HG02981 (cell line): ENCODE data around the gene RIPPLY3.

ENCODE experiments used
- ATAC-seq: cut with Tn5 transposase; IDR thresholded peaks from one replicate; pipeline ENCODE4 v1.9.1; 2021; ENCODE audit warnings: mild to moderate bottlenecking, moderate library complexity; ENCODE audit not compliant: unreplicated experiment

The RIPPLY3 gene, protein sequence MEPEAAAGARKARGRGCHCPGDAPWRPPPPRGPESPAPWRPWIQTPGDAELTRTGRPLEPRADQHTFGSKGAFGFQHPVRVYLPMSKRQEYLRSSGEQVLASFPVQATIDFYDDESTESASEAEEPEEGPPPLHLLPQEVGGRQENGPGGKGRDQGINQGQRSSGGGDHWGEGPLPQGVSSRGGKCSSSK

DNA sequence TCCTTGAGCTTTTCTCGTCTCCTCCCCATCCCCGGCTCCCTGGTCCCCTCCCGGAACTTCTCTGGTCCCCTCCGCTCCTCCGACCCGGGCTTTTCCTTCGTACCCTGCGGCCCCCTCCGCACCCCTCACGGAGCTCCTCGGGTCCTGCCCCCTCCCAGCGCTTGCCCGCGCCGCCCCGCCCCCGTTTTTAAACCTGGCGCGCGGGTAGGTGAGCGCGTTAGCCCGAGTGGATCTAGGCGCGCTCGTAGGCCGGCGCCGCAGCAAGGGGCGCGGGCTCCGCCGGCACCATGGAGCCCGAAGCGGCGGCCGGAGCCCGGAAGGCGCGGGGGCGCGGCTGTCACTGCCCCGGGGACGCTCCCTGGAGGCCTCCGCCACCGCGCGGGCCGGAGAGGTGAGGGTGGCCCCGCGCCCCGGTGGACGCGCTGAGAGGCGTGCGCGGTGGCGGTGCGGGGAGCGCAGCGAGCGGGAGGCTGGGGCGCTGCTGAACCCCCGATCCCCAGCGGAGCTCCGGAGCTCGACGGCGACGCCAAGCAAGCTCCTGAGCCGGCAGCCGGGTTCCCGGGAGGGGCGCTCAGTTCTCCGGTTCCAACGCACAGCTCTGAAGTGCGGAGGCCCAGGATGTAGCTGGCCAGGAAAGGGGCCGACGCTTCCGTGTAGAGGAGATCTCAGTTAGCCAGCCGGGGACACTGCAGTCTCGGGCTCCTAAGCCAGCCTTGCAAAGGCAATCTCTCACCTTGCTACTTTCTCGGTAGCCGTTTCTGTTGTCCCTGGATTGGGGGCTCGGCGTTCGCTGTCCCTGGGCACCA is at the start of gene RIPPLY3:
TSS of gene RIPPLY3 (plus strand) at position 217 of the 806 bp plus-strand sequence. CDS start at position 288, 71 bp downstream.
- no peak for ATAC-seq

DNA sequence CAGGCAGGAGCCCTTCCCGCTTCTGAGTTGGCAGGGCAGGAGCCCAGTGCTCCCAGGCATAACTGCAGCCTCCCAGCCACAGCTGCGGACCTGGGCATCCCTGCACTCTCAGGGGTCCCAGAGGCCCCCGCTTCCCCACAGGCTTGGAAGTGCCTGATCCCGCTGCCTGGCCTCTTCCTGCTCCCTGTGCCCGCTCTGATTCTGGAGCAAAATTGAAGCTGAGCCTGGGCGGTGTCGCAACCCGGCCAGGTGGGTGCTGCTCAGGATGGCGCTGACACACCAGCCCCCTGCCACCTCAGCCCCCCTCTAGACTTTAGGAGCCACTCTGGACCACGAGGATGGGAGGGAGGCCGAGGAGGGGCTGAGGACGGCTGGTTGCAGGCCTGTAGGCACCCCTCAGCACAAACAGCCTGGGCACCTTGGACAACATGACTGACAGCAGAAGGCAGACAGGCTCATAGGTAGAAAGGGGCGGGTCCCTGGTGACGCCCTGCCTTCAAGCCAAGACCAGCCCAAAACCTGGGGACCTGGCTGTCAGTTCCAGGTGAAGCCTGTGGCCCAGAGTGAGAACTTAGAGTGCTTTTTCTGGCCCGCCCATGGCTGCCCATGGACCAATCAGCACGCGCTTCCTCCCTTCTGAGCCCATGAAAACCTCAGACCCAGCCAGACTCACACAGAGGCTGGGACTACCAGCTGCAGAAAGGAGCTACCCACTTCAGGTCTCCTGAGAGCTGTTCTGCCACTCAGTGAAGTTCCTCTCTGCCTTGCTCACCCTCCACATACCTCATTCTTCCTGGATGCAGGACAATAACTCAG is 47.3 kb upstream of the RIPPLY3 start:
- no peak for ATAC-seq

DNA sequence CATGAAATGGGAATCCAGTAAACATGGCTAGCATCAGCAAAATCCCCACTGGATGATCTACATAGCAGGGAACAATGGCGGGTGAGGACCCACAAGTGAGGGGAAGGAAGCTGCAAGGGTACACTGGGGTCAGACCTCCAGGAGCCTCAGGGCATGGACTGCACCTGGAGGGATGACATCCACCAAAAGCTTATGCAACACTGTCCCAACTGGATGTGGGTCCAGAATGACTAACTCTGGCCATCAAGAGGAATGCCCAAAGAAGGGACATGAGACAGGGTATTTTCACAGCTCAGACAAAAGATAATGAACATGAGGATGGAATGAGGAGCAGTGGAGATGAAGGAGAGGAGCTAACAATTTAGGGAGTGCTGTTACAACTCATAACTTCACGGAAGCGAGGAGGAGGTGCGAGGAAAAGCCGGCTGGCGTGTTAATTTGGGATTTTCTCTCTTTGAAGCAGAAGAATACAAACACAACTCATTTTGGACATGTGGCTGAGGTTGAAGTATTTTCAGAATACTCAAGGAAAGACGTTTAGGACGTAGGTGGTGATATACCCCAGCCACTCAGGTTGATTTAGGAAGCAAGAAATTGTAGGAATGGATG is 45.7 kb upstream of the RIPPLY3 start:
- ATAC-seq = no peak

DNA sequence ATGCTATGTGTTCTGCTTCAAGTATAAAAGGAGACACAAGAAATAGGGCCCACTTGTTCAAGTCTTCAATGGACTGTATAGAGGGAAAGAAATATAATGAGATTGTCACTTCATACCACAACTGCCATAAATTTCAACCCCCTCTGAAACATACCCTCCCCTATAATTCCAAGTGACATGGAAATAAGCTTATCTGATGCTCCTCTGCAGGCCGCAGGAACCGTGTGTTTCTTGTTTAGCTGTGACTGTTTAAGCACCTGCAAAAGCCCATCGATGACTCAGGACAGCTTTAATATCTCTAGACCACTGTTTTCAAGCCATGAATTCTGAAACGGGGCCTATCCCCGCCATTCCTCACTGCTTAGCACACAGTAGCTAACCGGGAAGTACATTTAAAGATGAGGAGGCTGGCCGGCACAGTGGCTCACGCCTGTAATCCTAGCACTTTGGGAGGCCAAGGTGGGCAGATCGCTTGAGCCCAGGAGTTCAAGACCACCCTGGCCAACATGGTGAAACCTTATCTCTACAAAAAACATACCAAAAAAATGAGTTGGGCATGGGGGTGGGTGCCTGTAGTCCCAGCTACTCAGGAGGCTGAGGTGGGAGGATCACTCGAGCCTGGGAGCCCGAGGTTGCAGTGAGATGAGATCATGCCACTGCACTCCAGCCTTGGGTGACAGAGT is 44.3 kb upstream of the RIPPLY3 start:
- no peak for ATAC-seq

DNA sequence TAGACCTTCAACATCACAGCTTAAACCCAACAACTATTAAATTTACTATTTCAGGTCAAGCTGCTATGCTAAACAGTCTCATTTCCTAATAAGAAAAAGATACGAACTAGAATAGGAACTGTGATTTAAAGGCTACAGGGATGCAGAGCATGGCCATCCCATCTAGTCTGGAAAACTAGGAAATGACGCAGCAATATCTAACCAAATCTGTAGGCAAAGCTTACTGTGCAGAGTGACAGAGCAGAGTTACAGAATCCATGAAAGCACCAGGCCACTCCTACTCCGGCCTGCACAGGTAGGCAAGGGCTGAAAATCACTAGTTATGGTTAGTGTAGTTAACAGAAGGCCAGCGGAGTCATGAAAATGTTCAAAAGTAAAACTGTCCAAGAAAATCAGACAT is 42.1 kb upstream of the RIPPLY3 start:
- no peak for ATAC-seq

DNA sequence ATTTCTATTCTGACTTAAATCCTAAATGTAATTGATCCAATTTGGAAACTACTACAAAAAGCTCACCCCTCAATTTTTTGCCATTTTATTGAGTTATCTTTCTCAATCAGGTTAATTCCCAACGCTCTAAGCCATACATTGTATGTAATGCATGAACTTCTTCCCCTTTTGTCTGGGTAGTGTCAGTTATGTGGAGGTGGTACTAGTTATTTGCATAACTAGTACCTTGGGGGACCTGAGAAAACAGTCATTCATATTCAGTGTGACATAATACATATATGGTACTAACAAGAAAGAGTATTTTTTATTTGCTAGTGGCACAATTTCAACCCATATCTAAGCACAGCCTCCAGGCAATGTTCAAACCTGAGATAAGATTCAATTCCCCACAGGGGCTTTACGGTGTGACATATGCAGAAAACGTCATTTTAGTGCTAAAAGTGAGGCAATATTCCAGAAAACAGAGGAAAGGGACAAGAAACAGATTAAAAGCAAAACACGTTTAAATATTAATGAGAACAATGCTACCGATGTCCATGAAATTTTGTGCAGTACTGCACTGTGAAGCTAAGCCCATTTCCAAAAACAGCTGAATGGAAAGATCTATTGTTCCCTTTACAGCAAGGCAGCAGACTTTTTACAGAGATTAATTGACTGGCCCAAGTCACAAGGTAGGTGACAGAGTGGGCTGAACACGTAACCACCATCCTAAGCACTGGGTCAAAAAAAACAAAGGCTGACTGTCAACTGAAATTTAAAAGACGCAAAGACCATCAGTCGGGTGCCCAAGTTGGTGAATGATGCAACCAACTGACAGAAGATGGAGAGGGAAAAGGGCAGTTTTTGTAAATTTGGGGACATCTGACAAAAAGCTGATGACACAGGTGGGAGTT is 41.4 kb upstream of the RIPPLY3 start:
- no peak for ATAC-seq

DNA sequence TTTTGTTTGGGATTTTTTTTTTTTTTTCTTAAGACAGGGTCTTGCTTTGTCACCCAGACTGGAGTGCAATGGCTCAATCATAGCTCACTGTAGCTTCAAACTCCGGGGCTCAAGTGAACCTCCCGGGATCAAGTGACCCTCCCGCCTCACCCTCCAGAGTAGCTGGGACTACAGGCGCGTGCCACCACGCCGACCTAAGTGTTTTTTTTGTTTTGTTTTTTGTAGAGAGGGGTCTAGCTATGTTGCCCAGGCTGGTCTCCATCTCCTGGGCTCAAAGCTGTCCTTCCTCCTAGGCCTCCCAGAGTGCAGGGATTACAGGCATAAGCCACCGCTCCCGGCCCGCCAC is 40.8 kb upstream of the RIPPLY3 start:
- no peak for ATAC-seq

DNA sequence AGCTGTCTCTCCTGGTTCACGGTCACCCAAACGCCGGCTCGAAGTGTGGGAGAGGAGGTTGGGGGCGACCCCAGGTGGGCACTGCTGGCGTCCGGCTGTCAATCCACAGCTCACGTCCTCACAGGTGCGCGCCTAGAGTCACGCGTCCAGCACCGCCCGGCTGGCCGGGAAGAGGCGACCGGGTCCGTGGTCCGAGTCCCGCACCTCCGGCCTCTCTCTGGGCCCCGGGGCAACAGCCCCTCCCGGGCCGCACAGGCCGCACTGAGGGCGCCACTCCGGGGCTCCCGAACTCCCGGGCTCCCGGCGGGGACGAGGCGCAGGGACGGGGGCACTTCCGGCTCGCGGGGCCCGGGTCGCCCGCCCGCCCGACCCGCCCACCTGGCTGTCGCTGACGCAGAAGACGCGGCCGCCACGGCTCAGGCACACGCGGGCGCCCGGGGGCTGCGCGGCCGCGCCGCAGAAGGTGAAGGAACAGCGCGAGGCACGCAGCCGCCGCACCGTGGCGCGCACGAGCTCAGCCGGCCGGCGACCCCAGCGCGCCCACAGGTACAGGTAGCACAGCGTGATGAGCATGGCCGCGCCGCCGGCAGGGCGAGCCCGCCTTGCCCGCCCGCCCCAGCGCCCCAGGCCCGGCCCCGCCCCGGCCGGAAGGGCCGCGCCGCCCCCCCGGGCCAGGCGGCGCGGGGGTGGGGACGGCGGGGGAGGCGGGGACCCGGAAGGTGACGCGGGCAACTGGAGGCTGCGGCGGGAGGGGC is 40.3 kb upstream of the RIPPLY3 start, which contains the start of gene HLCS:
TSS of gene HLCS (minus strand) at position 604 of the 755 bp plus-strand sequence. CDS start at position 573, 31 bp downstream.
- peak; percentile 80 for ATAC-seq

DNA sequence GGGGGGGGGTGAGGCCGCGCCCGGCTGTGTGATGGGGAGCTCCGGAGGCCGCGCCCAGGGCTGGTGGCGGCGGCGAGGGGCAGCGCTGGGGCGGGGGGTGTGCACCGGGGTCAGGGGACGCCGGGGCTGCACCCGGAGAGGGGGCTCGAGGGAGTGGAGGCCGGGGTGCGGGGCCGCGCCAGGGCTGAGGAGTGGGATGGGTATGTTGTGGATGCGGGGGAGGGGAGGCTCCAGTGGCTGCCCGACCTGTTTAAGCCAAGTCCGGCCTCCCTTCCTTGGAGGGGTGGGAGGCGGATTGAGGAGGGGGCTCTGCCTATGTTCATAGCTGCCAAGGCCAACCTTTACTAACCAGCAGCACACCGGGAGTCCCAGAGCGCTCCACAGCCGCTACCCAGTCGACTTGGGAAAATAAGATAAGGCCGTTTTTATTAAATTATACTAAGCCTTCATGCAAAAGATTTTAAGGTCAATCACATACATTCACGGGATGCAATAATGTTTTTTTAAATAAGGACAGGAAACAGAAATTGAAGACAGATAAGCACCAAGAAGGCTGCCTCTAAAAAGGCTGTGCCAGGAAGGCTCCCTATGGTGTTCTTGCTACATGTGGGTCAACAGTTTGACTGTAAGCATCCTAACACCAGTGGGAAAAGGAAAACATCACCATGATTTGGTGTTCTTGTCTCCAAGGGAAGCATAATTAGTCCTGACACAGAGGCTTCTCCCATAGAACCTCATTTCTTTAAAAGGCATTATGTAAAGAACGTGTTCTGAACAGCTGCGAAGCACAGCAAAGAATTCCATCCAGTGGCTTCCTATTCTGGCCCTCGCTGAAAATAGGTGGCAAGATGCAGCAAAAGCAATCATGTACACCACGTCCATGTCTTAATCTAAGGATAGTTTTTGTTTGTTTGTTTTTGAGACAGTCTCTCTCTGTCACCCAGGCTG is 39.4 kb upstream of the RIPPLY3 start:
- ATAC-seq = peak; percentile 12

DNA sequence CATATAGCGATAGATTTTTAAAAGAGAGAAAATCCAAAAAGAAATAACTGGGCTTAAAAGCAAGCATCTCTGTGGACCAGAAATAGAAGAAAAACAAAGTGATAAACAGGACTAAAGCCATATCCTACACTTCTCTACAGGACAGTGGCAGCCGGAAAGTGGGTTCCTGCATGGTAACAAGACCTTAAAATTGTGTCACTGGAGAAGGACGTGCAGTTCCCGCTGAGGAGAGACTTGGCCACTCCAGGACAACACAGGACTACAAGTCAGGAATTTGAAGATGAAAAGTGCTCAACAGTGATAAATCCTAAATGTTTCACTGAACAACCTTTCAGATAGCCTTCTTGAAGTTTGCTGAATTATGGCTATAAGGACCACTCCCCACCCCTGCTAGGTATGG is 38.1 kb upstream of the RIPPLY3 start:
- no peak for ATAC-seq

DNA sequence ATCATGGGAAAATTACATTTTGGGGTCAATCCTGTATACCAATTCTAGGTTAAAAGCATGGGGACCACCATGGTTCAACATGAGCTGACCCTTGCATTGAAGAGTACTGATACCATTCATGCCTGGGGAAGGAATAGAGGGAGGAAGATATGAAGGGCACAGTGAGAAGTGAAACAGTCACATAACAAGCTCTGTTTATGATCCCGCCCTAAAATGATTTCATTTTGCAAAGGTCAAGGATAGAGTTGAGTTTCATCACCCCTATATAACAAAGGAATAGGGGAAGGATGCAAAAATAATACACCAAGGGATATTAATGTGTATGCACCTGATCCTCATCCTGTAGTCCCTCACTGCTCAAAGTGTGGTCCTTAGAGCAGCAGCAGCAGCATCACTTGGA is 37.5 kb upstream of the RIPPLY3 start:
- no peak for ATAC-seq

DNA sequence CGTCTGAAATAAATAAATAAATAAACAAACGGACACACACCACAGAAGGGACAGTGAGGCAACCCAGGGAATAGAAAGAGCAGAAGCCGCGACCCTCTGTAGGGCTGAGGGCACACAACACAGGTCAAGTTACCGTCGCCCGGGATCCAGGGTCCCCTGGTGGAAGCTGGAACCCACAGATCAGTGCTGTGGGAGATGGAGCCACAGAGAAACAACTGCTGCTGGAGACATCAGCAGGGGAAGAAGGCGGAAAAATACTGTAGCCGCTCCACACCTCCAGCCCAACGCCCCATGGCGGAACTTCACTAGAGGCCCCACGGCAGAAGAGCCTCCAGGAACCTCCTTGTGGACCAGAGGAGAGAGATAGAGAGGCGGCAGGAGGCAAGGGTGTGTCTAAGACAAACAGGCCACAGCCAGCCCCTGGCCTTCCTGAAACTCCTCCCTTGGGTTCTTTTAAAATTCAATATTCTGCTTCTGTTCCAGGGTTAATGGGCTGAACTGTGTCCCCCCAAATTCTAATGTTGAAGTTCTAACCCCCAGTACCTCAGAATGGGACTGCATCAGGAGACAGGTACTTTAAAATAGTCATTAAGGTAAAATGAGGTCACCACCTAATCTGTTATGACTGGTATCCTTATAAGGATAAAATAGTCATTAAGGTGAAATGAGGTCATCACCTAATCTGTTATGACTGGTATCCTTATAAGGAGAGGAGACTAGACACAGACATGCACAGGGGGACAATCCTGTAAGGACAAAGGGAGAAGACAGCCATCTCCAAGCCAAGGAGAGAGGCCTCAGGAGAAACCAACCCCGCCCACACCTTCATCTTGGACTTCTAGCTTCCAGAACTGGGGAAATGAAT is 32.3 kb upstream of the RIPPLY3 start:
- no peak for ATAC-seq

DNA sequence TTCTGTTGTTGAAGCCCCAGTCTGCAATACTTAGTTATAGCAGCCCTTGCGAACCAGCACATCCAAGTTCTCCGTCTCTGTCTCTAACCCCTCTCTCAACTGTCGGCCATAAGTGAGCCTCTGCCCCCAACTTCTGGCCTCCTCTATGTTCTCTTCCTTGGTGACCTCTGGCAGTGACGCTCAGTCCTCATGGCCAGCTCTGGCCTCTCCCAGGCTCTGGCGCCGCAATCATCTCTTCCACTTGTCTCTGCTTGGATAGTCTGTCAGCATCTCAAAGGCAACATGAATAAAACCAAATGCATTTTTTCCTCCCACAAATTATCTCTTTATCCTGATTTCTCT is 31.7 kb upstream of the RIPPLY3 start:
- ATAC-seq = no peak

DNA sequence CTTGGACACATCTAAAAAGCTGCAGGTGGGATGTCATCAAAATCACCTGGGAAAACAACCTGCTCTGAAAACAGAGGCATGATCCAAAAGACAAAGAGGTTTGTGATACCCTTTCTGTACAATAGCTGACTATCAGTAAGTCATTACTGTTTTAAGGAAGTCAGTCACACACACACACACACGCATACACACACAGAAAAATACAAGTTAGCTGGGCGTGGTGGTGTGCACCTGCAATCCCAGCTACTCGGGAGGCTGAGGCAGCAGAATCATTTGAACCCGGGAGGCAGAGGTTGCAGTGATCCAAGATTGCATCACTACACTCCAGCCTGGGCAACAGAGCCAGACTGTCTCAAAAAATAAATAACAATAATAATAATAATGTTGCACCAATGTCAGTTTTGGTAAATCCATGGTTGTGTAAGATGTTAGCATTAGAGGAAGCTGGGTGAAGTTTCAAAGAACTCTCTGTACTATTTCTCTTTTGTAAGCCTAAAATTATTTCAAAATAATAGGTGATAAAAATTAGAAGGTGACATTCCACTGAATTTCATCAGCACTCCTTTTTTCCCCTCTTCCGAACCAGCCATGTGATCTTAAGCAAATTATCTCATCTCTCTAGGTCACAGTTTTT is 30.2 kb upstream of the RIPPLY3 start:
- ATAC-seq = no peak

DNA sequence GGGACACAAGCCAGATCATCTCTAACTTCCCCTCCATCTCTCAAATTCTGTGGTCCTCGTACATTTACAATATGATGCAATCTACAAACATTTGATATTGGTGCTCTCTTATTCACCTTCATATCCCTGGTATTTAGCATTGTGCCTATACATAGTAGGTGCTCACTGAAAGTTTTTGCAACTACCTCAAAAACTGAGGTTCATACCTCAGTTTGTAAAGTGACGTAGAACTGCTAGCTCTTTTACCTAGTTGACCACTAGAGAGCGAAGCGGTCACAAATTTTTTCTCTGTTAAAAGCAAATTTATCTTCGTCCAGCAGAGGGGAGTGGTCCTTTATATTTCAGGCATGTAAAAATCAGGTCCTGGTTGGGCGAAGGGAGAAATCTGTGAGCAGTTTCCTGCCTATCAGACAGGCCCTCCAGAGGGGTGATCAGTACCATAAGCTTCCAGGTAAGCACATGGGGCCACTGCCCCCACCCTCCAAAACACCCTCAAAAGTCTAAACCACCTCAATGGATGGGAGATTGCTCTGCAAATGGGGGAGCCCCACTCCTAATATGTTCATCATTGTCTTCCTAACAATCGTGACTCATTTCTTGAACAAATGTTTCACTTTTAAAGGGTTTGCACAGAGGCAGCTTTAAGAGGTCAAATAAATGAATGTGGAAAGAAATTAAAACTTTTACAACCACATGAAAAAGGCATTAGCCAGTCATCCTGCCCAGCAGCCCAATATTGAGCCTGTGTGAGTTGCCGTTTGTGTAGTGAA is 29.4 kb upstream of the RIPPLY3 start:
- peak; percentile 73 for ATAC-seq
